HepG2 (cell line): ENCODE results near the gene UBE2O. TPM values are rescaled to one million over a fixed set of nuclear protein-coding genes. Genes with fewer than 3 reads are reported as not detected.
A peak's percentile ranks its signal among the peaks of the same experiment; 100 is the strongest.

Experiments used
- ADNP ChIP-seq: sonication (generic); formaldehyde crosslinking; IDR thresholded peaks from 2 replicates; pipeline ENCODE4 v1.4.0; 2020; ENCODE audit warnings: missing genetic modification reagents
- ARID4A ChIP-seq: sonication (generic); formaldehyde crosslinking; IDR thresholded peaks from 2 replicates; pipeline ENCODE4 v1.5.0; 2020; ENCODE audit warnings: mild to moderate bottlenecking, missing genetic modification reagents, borderline replicate concordance
- BORCS8-MEF2B ChIP-seq: sonication (generic); formaldehyde crosslinking; IDR thresholded peaks from 2 replicates; pipeline ENCODE4 v1.8.0; 2022; ENCODE audit warnings: mild to moderate bottlenecking, missing genetic modification reagents
- EED ChIP-seq: sonication (generic); formaldehyde crosslinking; IDR thresholded peaks from 2 replicates; pipeline ENCODE4 v1.5.0; 2020; ENCODE audit warnings: mild to moderate bottlenecking, missing genetic modification reagents
- ERF ChIP-seq: IDR thresholded peaks from 2 replicates; pipeline ENCODE4 v1.6.1; 2018; ENCODE audit warnings: missing biosample characterization, missing genetic modification reagents
- GABPA ChIP-seq, 2 experiments: IDR thresholded peaks; 2 replicates each; pipeline ENCODE4 v1.6.1; 2011 to 2016; ENCODE audit warnings: low read depth in 2 of 2, low read length in 1 of 2, missing biosample characterization in 1 of 2, missing genetic modification characterization in 1 of 2
- GATAD1 ChIP-seq: IDR thresholded peaks from 2 replicates; pipeline ENCODE4 v1.6.1; 2016; ENCODE audit warnings: missing genetic modification reagents, missing compliant biosample characterization
- IRF9 ChIP-seq: sonication (generic); formaldehyde crosslinking; IDR thresholded peaks from 2 replicates; pipeline ENCODE4 v1.8.0; 2022; ENCODE audit warnings: missing genetic modification reagents, mild to moderate bottlenecking, borderline replicate concordance
- KLF9 ChIP-seq: IDR thresholded peaks from 2 replicates; pipeline ENCODE4 v1.6.1; 2016; ENCODE audit warnings: low read depth
- NCOA5 ChIP-seq: sonication (generic); formaldehyde crosslinking; IDR thresholded peaks from 2 replicates; pipeline ENCODE4 v1.4.0; 2020; ENCODE audit warnings: missing genetic modification reagents
- NR2C2 ChIP-seq: sonication (generic); formaldehyde crosslinking; IDR thresholded peaks from 2 replicates; pipeline ENCODE4 v1.4.0; 2020; ENCODE audit warnings: missing genetic modification reagents, mild to moderate bottlenecking, moderate library complexity, borderline replicate concordance
- PAXIP1 ChIP-seq: sonication (generic); formaldehyde crosslinking; conservative IDR thresholded peaks from 2 replicates; pipeline ENCODE4 v1.4.0; 2020; ENCODE audit warnings: mild to moderate bottlenecking, missing genetic modification reagents, moderate library complexity
- PCBP2 ChIP-seq: fragments of 200-400 bp; formaldehyde crosslinking; optimal IDR thresholded peaks from 2 replicates; pipeline ENCODE3; 2018; ENCODE audit warnings: low read length, low read depth; ENCODE audit not compliant: poor library complexity, severe bottlenecking
- ZNF232 ChIP-seq: sonication (generic); formaldehyde crosslinking; IDR thresholded peaks from 2 replicates; pipeline ENCODE4 v1.4.0; 2020; ENCODE audit warnings: missing genetic modification reagents, borderline replicate concordance
- ZNF331 ChIP-seq: sonication (generic); formaldehyde crosslinking; IDR thresholded peaks from 2 replicates; pipeline ENCODE4 v1.4.0; 2020; ENCODE audit warnings: missing genetic modification reagents
- ZNF367 ChIP-seq: sonication (generic); formaldehyde crosslinking; IDR thresholded peaks from 2 replicates; pipeline ENCODE4 v1.4.0; 2020; ENCODE audit warnings: missing genetic modification reagents, borderline replicate concordance
- ZNF546 ChIP-seq: sonication (generic); formaldehyde crosslinking; conservative IDR thresholded peaks from 2 replicates; pipeline ENCODE4 v1.8.1; 2023; ENCODE audit warnings: mild to moderate bottlenecking, missing genetic modification reagents
- ZNF761 ChIP-seq: sonication (generic); formaldehyde crosslinking; conservative IDR thresholded peaks from 2 replicates; pipeline ENCODE4 v1.4.0; 2020; ENCODE audit warnings: mild to moderate bottlenecking, missing genetic modification reagents
- ZNF816 ChIP-seq: sonication (generic); formaldehyde crosslinking; IDR thresholded peaks from 2 replicates; pipeline ENCODE4 v1.8.0; 2022; ENCODE audit warnings: missing genetic modification reagents, mild to moderate bottlenecking, borderline replicate concordance
- ZSCAN21 ChIP-seq: sonication (generic); formaldehyde crosslinking; IDR thresholded peaks from 2 replicates; pipeline ENCODE4 v1.8.0; 2022; ENCODE audit warnings: mild to moderate bottlenecking, missing genetic modification reagents, moderate library complexity, borderline replicate concordance
- polyA plus RNA-seq, 8 experiments: library from polyadenylated mRNA; depleted of rRNA in 3 of 8; stranded (reverse) in 7 of 8; unstranded in 1 of 8; fragments of >200 nt; fragmentation: Illumina TruSeq in 4 of 8; extraction: Trizol in 4 of 8; gene quantifications; 2 replicates each; pipeline versions ENCODE4 v1.2.1 to v1.2.3, GENCODE V29; 2011 to 2016; ENCODE audit warnings: low read depth in 4 of 8, missing spikeins in 1 of 8, mixed read lengths in 1 of 8; ENCODE audit not compliant: insufficient read depth in 1 of 8
- total RNA-seq, 5 experiments: library from RNA; depleted of rRNA; stranded (reverse); fragments of >200 nt; fragmentation: Illumina TruSeq; extraction: Trizol; gene quantifications; 2 replicates each; pipeline ENCODE4 v1.2.3, GENCODE V29; 2016; ENCODE audit warnings: low read depth in 1 of 5

UBE2O gene
- total and polyA plus RNA-seq, 2 of the 13 experiments (the other 11 are each of a cell fraction or from before 2014, with no cell fraction given): 21.5 to 23.5 TPM

GRCh38 chr17:76385892-76386786, 66.8 kb downstream of the UBE2O start (continued):
- TF ChIP-seq ZNF331 (CRISPR knock-in tag) (peak; percentile 92), EED (CRISPR knock-in tag) (peak; percentile 18; the same call in 1 of the 2 replicates), NR2C2 (peak; percentile 79), ZNF816 (CRISPR knock-in tag) (peak; percentile 97), PAXIP1 (CRISPR knock-in tag) (peak; percentile 39; the same call in 1 of the 2 replicates), PCBP2 (no peak), ZSCAN21 (CRISPR knock-in tag) (peak; percentile 97), ERF (CRISPR knock-in tag) (peak; percentile 97), ADNP (CRISPR knock-in tag) (peak; percentile 67), KLF9 (peak; percentile 89; the same call in 1 of the 2 replicates), ZNF232 (CRISPR knock-in tag) (peak; percentile 99), ARID4A (CRISPR knock-in tag) (peak; percentile 88), ZNF546 (peak; percentile 97; the same call in 1 of the 2 replicates), IRF9 (peak; percentile 90), BORCS8-MEF2B (CRISPR knock-in tag) (peak; percentile 99), GABPA (IDR thresholded peaks at IDR 0.05; ENCODE audit: low read depth, low read length) (no peak), GABPA (CRISPR knock-in tag; IDR thresholded peaks at IDR 0.05; ENCODE audit: low read depth) (no peak), NCOA5 (CRISPR knock-in tag) (no peak), ZNF367 (CRISPR knock-in tag) (peak; percentile 98), ZNF761 (CRISPR knock-in tag) (peak; percentile 91; the same call in 1 of the 2 replicates), GATAD1 (CRISPR knock-in tag) (peak; percentile 49; the same call in 1 of the 2 replicates)
